Suprapubic skin (tissue), 3 donors: Measurements from ENCODE around the gene MAMDC4.

Experiments used
- CTCF ChIP-seq, 2 donors: fragments of 200-600 bp in 1 of 2; fragments of 450-650 bp in 1 of 2; sonication (generic) in 1 of 2; IDR thresholded peaks; one replicate each; pipeline ENCODE4 v1.5.1; 2016 to 2019; ENCODE audit warnings: antibody characterized with exemption in 2 of 2, mild to moderate bottlenecking in 1 of 2, moderate library complexity in 1 of 2
- POLR2A ChIP-seq, 2 donors: fragments of 450-650 bp; IDR thresholded peaks; one replicate each; pipeline ENCODE4 v1.6.1; 2017; ENCODE audit warnings: antibody characterized with exemption in 2 of 2, mild to moderate bottlenecking in 2 of 2, moderate library complexity in 2 of 2

- no peak for TF ChIP-seq CTCF (IDR thresholded peaks at IDR 0.05)
- TF ChIP-seq POLR2A (IDR thresholded peaks at IDR 0.05), result no peak
Measured at GRCh38 chr9:136865041-136865767, 13.1 kb downstream of the MAMDC4 start.
